ENCODE measurements around the gene GRIA4.

- TF ChIP-seq ZNF768 (tag by site-specific recombination; IDR thresholded peaks at IDR 0.05) (no peak), ZNF18 (tag by site-specific recombination; IDR thresholded peaks at IDR 0.05) (no peak), SETDB1 (IDR thresholded peaks at IDR 0.05; ENCODE audit: insufficient read length, low read length) (no peak), CTCF (tag by site-specific recombination; IDR thresholded peaks at IDR 0.05) (no peak)
These were observed 192.5 kb downstream of the GRIA4 start for GRCh38 chr11:105802390-105802789.

All from HEK293 (cell line).